CD4-positive, alpha-beta T cell (primary cell): Measurements from ENCODE around the gene LPP. TPM values are rescaled to one million over a fixed set of nuclear protein-coding genes. Genes with fewer than 3 reads are reported as not detected.

Experiments used
- ATAC-seq: fragments of 200-7000 bp; cut with Tn5 transposase; one replicate; pipeline ENCODE4 v1.10.0; 2022; ENCODE audit warnings: mild to moderate bottlenecking; ENCODE audit not compliant: poor library complexity
- CTCF ChIA-PET: fragments of 350-600 bp; sonication (Branson Sonifier 250); formaldehyde crosslinking; loops from one replicate; lab custom pipeline; 2021; ENCODE audit warnings: antibody characterized with exemption, inconsistent platforms; lab: Charles Lee
- POLR2A ChIA-PET: fragments of 350-600 bp; sonication (Branson Sonifier 250); formaldehyde crosslinking; loops from one replicate; lab custom pipeline; 2021; ENCODE audit warnings: antibody characterized with exemption, inconsistent platforms; lab: Charles Lee
- DNase-seq, 14 experiments: peaks; one replicate each; pipeline ENCODE4 v3.0.0-alpha.2; 2013 to 2020; ENCODE audit warnings: mixed read lengths in 2 of 14
- H3K27ac ChIP-seq, 2 donors: one replicate each; pipeline versions ENCODE4 v1.5.1 to v1.7.0; 2013; ENCODE audit warnings: low read length in 2 of 2, low read depth in 1 of 2, mild to moderate bottlenecking in 1 of 2
- H3K27me3 ChIP-seq, 2 experiments: 1 replicate in 1 of 2; 2 replicates in 1 of 2; pipeline versions ENCODE4 v1.6.1 to v1.7.0; 2013; ENCODE audit warnings: low read length in 2 of 2, control low read depth in 1 of 2, mild to moderate bottlenecking in 1 of 2, moderate library complexity in 1 of 2; ENCODE audit not compliant: insufficient read depth in 2 of 2, control insufficient read depth in 1 of 2
- H3K36me3 ChIP-seq: one replicate; pipeline ENCODE4 v1.6.1; 2013; ENCODE audit warnings: low read length, control low read depth; ENCODE audit not compliant: insufficient read depth
- H3K4me1 ChIP-seq: one replicate; pipeline ENCODE4 v1.6.1; 2013; ENCODE audit warnings: low read length, control low read depth; ENCODE audit not compliant: insufficient read depth
- H3K4me3 ChIP-seq: one replicate; pipeline ENCODE4 v1.5.1; 2013; ENCODE audit warnings: mild to moderate bottlenecking, low read length, moderate library complexity
- H3K9me3 ChIP-seq, 2 experiments: 1 replicate in 1 of 2; 2 replicates in 1 of 2; pipeline versions ENCODE4 v1.6.1 to v1.7.0; 2013; ENCODE audit warnings: low read length in 2 of 2, mild to moderate bottlenecking in 2 of 2, control low read depth in 1 of 2, moderate library complexity in 1 of 2; ENCODE audit not compliant: control insufficient read depth in 1 of 2, insufficient read depth in 1 of 2
- H3K27ac Mint-ChIP-seq: one replicate; pipeline ENCODE4 v1.8.0; 2020; ENCODE audit warnings: mixed read lengths
- H3K27me3 Mint-ChIP-seq: one replicate; pipeline ENCODE4 v1.8.0; 2021; ENCODE audit warnings: mixed read lengths
- H3K36me3 Mint-ChIP-seq: one replicate; pipeline ENCODE4 v1.8.0; 2021; ENCODE audit warnings: low read depth, mixed read lengths
- H3K4me1 Mint-ChIP-seq: one replicate; pipeline ENCODE4 v1.8.0; 2021; ENCODE audit warnings: low read depth, mixed read lengths
- H3K4me3 Mint-ChIP-seq: one replicate; pipeline ENCODE4 v1.8.0; 2020; ENCODE audit warnings: mild to moderate bottlenecking, mixed read lengths
- H3K9me3 Mint-ChIP-seq: one replicate; pipeline ENCODE4 v1.8.0; 2020; ENCODE audit warnings: mixed read lengths
- CTCF ChIP-seq: fragments of 200-600 bp; IDR thresholded peaks from one replicate; pipeline ENCODE4 v1.8.0; 2022; ENCODE audit warnings: antibody characterized with exemption, mild to moderate bottlenecking
- intact Hi-C, 2 experiments: fragments of 100-400 bp; cut with DNase I in 1 of 2; cut with micrococcal nuclease in 1 of 2; formaldehyde crosslinking; loops; one replicate each; pipeline versions ENCODE4 v1.15.1 to v1.9.0; 2023 to 2025; cut with DNase I, micrococcal nuclease
- total RNA-seq, 174 experiments: library from RNA in 2 of 174; stranded (reverse) in 2 of 174; gene quantifications; one replicate each; pipeline ENCODE4 v1.2.3 and lab custom pipeline; 2021 to 2026

Gene LPP
- total RNA-seq, 2 experiments from 2014 or later = 45.6 to 45.9 TPM

GRCh38 chr3:188231456-188231855 lies 77.5 kb downstream of the LPP start:
- H3K4me1 ChIP-seq = no peaks in the 10 kb centered on the region
- H3K27me3 Mint-ChIP-seq = no peaks in the 10 kb centered on the region
- intact Hi-C loops = no loop called here
- no peak overlapping the region for H3K4me3 ChIP-seq
- CTCF ChIA-PET = no interaction called here
- H3K36me3 ChIP-seq = peaks cover 9% of the 10 kb centered on the region
- H3K4me3 Mint-ChIP-seq = no peak overlapping the region
- peaks cover 12% of the 10 kb centered on the region for H3K4me1 Mint-ChIP-seq
- H3K9me3 ChIP-seq = no peaks in the 10 kb centered on the region
- H3K27ac Mint-ChIP-seq = no peak overlapping the region
- DNase-seq = no peak
- H3K9me3 Mint-ChIP-seq = no peaks in the 10 kb centered on the region
- POLR2A ChIA-PET = no interaction called here
- H3K27ac ChIP-seq = no peak overlapping the region
- no peak for ATAC-seq
- no peak for TF ChIP-seq CTCF
- H3K27me3 ChIP-seq = no peaks in the 10 kb centered on the region
- peaks cover 23% of the 10 kb centered on the region for H3K36me3 Mint-ChIP-seq

GRCh38 chr3:188232656-188233055 lies 78.7 kb downstream of the LPP start:
- Mint-ChIP-seq H3K4me3 (no peak overlapping the region), H3K36me3 (peaks cover 18% of the 10 kb centered on the region), H3K27me3 (no peaks in the 10 kb centered on the region), H3K9me3 (no peaks in the 10 kb centered on the region), H3K4me1 (peaks cover 20% of the 10 kb centered on the region), H3K27ac (no peak overlapping the region)
- H3K4me3 ChIP-seq = no peak overlapping the region
- DNase-seq = no peak
- no peaks in the 10 kb centered on the region for H3K9me3 ChIP-seq
- ChIA-PET CTCF (no interaction called here), POLR2A (no interaction called here)
- intact Hi-C loops = no loop called here
- no peak overlapping the region for H3K27ac ChIP-seq
- no peak for TF ChIP-seq CTCF
- no peak for ATAC-seq
- H3K4me1 ChIP-seq = no peaks in the 10 kb centered on the region
- peaks cover 8% of the 10 kb centered on the region for H3K36me3 ChIP-seq
- H3K27me3 ChIP-seq = no peaks in the 10 kb centered on the region

- intact Hi-C loops = no loop called here
- peaks cover 14% of the 10 kb centered on the region for H3K36me3 Mint-ChIP-seq
- Histone ChIP-seq H3K4me3 (no peak overlapping the region), H3K4me1 (no peaks in the 10 kb centered on the region), H3K27ac (no peak overlapping the region), H3K9me3 (no peaks in the 10 kb centered on the region), H3K36me3 (peaks cover 3% of the 10 kb centered on the region), H3K27me3 (no peaks in the 10 kb centered on the region)
- ChIA-PET POLR2A (no interaction called here), CTCF (no interaction called here)
- no peak overlapping the region for H3K27ac Mint-ChIP-seq
- DNase-seq = no peak
- no peak overlapping the region for H3K4me3 Mint-ChIP-seq
- peaks cover 20% of the 10 kb centered on the region for H3K4me1 Mint-ChIP-seq
- H3K9me3 Mint-ChIP-seq = no peaks in the 10 kb centered on the region
- no peak for ATAC-seq
- no peaks in the 10 kb centered on the region for H3K27me3 Mint-ChIP-seq
- no peak for TF ChIP-seq CTCF
Measured at GRCh38 chr3:188233320-188233719, 79.4 kb downstream of the LPP start.
